Measurements from ENCODE around the gene PRKCZ.

DNA sequence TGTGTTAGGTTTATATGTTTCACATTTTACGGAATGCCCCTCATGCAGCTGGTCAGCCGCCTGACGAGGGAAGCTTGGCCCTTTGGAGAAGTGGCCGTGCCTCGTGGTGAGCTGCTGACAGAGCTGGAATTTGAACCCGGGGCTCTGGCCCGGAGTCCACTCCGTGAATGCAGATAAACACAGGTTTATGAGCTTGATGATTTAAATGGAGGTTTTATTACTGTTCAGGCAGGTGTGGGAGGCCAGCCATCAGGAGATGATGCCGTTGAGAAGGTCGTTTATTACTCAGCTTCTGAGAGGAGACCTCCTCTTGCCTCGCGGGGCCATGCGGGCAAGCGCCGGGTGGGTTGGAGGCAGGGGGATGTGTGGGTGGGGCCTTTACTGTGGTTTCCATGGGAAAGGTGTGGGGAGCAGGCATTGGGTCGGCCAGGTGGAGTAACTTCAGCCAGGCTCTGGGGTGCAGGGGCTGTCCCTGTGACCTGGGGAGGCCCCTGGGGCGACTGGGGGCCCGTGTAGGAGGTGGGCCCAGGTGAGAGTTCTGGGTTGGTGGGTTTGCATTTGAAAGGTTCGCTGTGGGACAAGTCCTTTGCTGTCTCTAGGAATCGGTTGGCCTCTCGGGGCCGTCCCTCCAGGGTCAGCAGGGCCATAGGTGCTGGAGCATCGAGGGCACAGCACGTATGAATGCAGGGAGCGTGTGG lies 22.0 kb downstream of the PRKCZ start:
- TF ChIP-seq, protein P1, sequence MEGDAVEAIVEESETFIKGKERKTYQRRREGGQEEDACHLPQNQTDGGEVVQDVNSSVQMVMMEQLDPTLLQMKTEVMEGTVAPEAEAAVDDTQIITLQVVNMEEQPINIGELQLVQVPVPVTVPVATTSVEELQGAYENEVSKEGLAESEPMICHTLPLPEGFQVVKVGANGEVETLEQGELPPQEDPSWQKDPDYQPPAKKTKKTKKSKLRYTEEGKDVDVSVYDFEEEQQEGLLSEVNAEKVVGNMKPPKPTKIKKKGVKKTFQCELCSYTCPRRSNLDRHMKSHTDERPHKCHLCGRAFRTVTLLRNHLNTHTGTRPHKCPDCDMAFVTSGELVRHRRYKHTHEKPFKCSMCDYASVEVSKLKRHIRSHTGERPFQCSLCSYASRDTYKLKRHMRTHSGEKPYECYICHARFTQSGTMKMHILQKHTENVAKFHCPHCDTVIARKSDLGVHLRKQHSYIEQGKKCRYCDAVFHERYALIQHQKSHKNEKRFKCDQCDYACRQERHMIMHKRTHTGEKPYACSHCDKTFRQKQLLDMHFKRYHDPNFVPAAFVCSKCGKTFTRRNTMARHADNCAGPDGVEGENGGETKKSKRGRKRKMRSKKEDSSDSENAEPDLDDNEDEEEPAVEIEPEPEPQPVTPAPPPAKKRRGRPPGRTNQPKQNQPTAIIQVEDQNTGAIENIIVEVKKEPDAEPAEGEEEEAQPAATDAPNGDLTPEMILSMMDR (IDR thresholded peaks at IDR 0.05; ENCODE audit: insufficient read depth, low read depth, low read length), result no peak
- TF ChIP-seq EZH2 (IDR thresholded peaks at IDR 0.05; ENCODE audit: insufficient read depth, low read length), result no peak

Measured in astrocyte (in vitro differentiated cells and primary cell).